GM21619 (cell line): ENCODE data around the gene KRTAP16-1.

ENCODE experiments used
- ATAC-seq: cut with Tn5 transposase; IDR thresholded peaks from one replicate; pipeline ENCODE4 v1.9.1; 2021; ENCODE audit not compliant: unreplicated experiment

KRTAP16-1 gene

GRCh38 chr17:41331606-41332005 is 22.5 kb upstream of the KRTAP16-1 start:
- ATAC-seq, result no peak

- ATAC-seq, result no peak
These were observed 20.3 kb upstream of the KRTAP16-1 start for GRCh38 chr17:41329279-41329948.

- no peak for ATAC-seq
These were observed 19.1 kb upstream of the KRTAP16-1 start for GRCh38 chr17:41328207-41328606.

- no peak for ATAC-seq
These were observed 18.5 kb upstream of the KRTAP16-1 start for GRCh38 chr17:41327411-41328120.

- no peak for ATAC-seq
These were observed 17.4 kb upstream of the KRTAP16-1 start for GRCh38 chr17:41326173-41327145.

- no peak for ATAC-seq
These were observed 16.5 kb upstream of the KRTAP16-1 start for GRCh38 chr17:41325611-41326010.

- no peak for ATAC-seq
These were observed 16.0 kb upstream of the KRTAP16-1 start for GRCh38 chr17:41325126-41325525.

- ATAC-seq, result no peak
These were observed 15.3 kb upstream of the KRTAP16-1 start for GRCh38 chr17:41324180-41325075.

GRCh38 chr17:41322903-41323895 is 14.1 kb upstream of the KRTAP16-1 start:
- ATAC-seq, result no peak

- ATAC-seq, result no peak
These were observed 13.2 kb upstream of the KRTAP16-1 start for GRCh38 chr17:41322094-41322902.

GRCh38 chr17:41318231-41318630 is 9.1 kb upstream of the KRTAP16-1 start:
- no peak for ATAC-seq

- no peak for ATAC-seq
These were observed 6.8 kb upstream of the KRTAP16-1 start for GRCh38 chr17:41315814-41316445.

- ATAC-seq, result no peak
These were observed 6.2 kb upstream of the KRTAP16-1 start, which contains the start of gene KRTAP17-1 for GRCh38 chr17:41315204-41315794. TSS of gene KRTAP17-1 (minus strand) at chr17:41315710. CDS start at chr17:41315650, 60 bp downstream.

- no peak for ATAC-seq
These were observed 2.0 kb upstream of the KRTAP16-1 start for GRCh38 chr17:41311111-41311510.

GRCh38 chr17:41308251-41308917 is 725 bp downstream of the KRTAP16-1 start:
- no peak for ATAC-seq

- no peak for ATAC-seq
These were observed 1.5 kb downstream of the KRTAP16-1 start for GRCh38 chr17:41307647-41308046.

- ATAC-seq, result no peak
These were observed 5.0 kb downstream of the KRTAP16-1 start for GRCh38 chr17:41304091-41304490.
